Adipose tissue (tissue), 3 donors: ENCODE results near the gene ICAM5. TPM values are rescaled to one million over a fixed set of nuclear protein-coding genes. Genes with fewer than 3 reads are reported as not detected.
"Not testable (repeated sequence)": the region's sequence is repeated elsewhere in the genome, so short reads cannot be mapped to it uniquely, and the experiment has no call there.

ENCODE experiments used
- H3K27ac ChIP-seq: one replicate; pipeline ENCODE4 v1.5.1; 2013; ENCODE audit warnings: low read depth, low read length
- WGBS, 3 donors: extraction: QIAGEN DNeasy Blood & Tissue Kit; methylation state at CpG; one replicate each; pipeline ENCODE4 v1.1.7; 2013; 5-methylcytosine and 5-hydroxymethylcytosine counted together
- polyA plus RNA-seq, 3 donors: library from polyadenylated mRNA; stranded (reverse); fragments of 200-250 nt; gene quantifications; one replicate each; pipeline ENCODE4 v1.2.3, GENCODE V29; 2013
- donor health status: healthy with polysubstance abuse.
- donor health status: Bipolar disorder and iron deficiency.
- donor health status: healthy.

The ICAM5 gene
- polyA plus RNA-seq, 3 donors = 0.20 to 0.55 (median 0.22) TPM

DNA sequence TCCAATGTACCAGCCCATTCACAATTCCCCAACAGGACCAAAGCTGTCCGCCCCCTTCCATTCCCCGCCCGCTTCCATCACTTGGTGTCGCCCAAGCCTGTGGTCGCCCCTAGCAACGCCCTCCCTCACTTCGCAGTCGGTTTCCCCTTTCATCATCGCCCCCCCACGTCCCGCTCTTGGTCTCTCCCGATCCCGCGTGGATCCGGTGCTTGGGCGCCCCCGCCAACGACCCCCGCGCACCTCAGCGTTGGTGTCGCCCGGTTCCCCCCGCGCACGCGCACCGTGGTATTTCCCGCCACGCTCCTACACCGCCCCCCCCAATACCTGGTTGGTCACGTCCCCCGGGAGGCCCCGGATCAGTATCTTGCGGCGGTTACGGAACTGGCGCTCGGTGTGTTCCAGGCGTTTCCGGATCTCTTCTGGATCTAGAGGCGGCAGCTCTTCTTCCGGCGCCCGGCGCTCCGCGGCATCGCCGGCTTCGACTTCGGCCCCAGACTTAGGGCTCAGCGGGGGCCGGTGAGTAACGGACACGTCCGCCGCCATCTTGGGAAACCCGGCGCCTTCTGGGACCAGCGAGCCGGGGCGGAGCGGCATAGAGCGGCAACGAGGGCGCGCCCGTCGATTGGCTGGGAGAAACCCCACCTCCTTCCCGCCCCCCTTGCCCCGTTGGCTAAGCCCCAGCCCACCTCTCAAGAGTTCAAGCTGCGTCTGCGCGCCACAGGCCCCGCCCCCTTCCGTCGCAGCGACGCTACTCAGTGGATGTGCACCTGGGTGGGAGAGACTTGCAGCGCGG, 43.4 kb downstream of the ICAM5 start, which contains the start of gene RAVER1:
RAVER1 (minus strand) TSS at position 565 of the 793 bp plus-strand sequence; CDS start at position 543, 22 bp downstream.
- peak within 1 kb of the TSS; percentile 77 for H3K27ac ChIP-seq
- WGBS, 3 donors = 0 to 1% (median 0%) methylated on average over 78 to 82 of the region's 82 CpGs

DNA sequence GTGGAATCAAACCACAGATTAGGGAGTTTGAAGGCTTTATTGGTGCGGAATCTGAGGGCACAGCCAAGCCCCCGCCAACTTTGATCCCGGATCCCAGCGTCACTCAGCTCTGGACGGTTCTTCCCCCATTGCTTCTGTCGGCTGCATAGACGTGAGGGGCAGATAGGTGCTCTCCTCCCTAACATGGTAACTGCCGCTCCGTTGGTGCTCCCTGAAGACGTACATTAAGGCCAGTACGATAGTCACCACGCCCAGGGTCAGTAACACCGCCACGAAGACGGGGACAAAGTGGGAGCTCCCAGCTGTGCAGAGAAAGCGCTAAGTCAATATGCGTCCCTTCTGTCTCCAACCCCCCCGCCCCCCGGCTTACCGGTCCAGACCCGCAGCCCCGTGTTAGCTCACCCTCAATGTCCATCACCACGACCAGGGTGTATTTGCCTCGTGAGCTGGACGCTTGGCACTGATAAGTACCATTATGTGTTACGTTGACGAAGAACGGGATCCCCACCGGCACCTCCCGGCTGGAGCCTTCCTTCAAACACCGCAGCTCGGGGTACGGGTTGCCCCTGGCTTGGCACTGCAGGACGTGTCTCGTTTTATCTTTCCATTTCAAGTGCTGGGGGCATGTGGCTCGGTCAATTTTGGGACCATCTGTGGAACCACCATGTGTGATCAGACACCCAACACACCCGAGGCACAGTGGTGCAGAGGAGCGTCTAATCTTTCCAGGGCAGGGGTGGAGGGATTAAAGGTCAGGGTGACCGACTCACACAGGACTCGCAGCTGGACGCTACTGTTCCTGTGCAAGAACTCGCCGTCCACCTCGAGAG, 44.2 kb downstream of the ICAM5 start:
- WGBS, 3 donors = 5 to 33% (median 20%) methylated on average over 44 of the region's 44 CpGs
- no peak overlapping the region for H3K27ac ChIP-seq

DNA sequence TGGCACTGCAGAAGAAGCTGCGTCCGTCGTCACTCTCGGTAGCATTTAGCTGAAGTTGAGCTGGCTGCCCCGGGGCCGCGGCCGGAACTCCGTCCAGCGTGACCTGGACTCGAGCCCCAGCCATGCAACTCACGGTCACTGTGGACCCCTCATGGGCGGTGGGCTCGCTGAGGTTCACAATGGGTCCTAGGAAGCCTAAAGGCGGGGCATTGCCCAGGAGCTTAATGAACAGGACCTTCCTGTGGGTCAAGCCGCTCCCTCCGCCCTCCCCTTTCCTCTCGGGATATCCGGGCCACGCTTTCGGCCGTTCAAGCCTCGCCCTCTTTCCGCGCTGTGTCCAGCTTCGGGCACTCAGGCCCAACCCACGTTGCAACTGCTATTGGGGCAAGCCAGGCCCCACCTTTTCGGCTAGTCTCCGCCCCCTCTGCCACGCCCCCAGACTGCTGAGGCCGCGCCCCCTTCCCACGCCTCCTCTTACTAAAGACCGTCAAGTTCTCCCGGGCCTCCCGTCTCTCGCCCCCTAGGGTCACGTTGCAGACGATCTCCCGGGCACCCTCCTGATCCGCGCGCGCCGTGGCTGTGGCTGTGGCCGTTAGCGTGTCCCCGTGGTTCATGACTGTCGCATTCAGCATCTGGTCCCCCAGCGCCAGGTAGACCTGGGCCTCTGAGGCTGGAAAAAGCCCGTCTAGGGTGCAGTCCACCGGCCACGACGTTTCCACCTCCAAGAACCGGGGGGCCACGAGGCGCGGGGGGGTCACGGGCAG, 45.0 kb downstream of the ICAM5 start:
- H3K27ac ChIP-seq = no peak overlapping the region
- 9 to 42% (median 26%) methylated on average over 50 to 59 of the region's 59 CpGs for WGBS, 3 donors

DNA sequence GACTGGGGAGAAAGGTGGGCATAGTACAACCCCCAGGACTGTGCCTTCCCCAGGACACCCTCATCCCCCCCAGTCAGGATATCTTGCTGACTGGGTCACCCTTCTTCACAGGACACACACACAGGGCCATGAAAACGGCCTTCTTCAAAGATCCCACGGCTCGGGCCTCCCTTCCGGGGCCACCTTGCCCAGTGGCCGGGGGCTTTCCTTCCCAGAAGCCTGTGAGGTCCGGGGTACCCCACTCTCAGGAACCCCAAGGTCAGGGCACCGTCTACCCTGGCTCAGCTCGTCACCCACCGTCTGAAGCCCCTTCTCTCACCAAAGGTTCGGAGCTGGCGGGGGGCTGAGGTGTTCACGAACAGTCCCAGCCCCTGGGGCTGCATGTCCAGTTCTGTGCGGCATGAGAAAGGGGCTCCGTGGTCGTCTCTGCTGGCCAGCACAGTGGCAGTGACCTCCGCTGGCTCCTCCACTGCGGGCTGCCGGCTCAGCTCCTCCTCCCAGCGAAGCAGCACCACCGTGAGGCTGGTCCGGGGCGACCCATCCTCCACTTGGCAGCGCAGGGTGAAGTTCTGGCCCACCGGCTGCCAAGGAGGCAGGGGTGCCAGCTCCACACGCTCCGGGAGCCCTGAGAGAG, 45.7 kb downstream of the ICAM5 start:
- WGBS, 3 donors = 44 to 71% (median 54%) methylated on average over 26 of the region's 26 CpGs
- no peak overlapping the region for H3K27ac ChIP-seq

DNA sequence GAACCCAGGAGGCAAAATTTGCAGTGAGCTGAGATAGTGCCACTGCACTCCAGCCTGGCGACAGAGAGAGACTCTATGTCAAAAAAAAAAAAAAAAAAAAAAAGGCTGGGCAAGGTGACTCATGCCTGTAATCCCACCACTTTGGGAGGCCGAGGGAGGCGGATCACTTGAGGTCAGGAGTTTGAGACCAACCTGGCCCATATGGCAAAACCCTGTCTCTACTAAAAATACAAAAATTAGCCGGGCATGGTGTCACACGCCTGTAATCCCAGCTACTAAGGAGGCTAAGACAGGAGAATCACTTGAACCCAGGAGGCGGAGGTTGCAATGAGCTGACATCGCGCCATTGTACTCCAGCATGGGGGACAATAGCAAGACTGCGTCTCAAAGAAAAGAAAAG, 47.0 kb downstream of the ICAM5 start:
- 94 to 97% (median 96%) methylated on average over 9 of the region's 9 CpGs for WGBS, 3 donors

DNA sequence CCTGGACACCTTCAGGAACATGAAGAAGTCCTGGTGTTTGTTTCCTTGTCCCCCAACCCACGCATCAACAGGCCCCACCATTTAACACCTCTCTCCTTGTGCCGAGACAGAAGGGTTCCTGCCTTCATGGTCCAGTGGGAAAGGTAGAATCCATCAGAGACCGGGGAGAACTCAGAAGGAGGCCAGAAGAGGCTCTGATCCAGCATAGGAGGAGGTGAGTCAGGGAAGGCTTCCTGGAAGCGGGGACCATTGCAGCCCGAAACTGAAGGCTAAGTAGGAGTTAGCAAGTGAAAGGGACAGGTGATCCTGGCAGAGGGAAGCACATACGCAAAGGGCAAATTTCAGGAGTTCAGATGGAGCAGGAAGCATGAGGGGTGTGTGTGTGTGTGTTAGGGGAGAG, 49.2 kb downstream of the ICAM5 start:
- WGBS, 3 donors = 68 to 77% (median 71%) methylated on average over 6 of the region's 6 CpGs

More for the DNA sequence above, 47.0 kb downstream of the ICAM5 start:
- not testable (repeated sequence) for H3K27ac ChIP-seq

DNA sequence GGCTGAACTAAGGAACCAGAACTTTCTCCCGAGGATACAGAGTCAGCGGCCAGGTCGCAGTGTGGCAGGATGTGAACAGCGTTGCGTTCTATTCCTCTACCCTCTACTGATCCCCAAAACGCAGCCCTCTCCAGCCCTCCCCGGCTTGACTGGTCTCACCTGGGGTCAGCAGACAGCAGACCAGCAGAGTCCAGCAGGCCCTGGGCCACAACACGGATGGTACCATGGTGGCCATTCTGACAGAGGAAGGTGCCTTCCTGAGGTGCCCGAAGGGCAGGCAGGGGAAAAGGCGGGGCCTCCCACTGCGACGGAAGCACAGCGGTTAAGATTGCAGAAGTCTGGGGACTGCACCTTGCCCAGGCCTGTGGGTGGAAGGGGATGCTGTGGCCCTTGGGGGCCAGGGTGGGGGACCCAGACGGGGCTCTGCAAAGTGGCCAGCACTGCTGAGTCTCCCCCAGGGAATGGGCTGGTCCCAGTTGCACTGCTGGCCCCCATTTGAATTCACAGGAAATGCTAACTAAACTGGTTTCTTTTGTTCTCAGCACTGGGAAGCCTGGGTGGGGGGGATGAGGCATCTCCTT, 49.7 kb downstream of the ICAM5 start, which contains the start of gene ICAM3:
ICAM3 (minus strand) TSS at position 245 of the 581 bp plus-strand sequence; CDS start at position 235, 10 bp downstream.
- 39 to 54% (median 40%) methylated on average over 13 to 14 of the region's 14 CpGs for WGBS, 3 donors
- no peak within 1 kb of the TSS for H3K27ac ChIP-seq

More for the DNA sequence above, 49.2 kb downstream of the ICAM5 start:
- H3K27ac ChIP-seq = no peak overlapping the region

DNA sequence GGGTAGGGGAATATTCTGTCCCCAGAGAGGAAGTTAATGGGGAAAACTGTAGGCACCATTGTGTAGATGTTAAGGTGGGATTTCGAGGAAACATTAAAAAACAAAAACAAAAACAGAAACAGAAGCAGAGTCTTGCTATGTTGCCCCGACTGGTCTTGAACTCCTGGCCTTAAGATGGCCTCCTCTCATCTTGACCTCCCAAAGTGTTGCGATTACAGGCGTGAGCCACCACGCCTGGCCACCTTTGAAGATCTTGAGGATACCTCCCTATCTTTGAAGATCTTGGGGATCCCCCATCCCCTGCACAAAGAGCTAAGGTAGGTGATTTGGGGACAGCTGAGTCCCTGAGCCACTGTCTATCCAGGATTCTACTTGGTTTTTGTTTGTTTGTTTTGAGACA, 50.2 kb downstream of the ICAM5 start:
- 86 to 90% (median 87%) methylated on average over 5 of the region's 5 CpGs for WGBS, 3 donors
- H3K27ac ChIP-seq = no peak overlapping the region

DNA sequence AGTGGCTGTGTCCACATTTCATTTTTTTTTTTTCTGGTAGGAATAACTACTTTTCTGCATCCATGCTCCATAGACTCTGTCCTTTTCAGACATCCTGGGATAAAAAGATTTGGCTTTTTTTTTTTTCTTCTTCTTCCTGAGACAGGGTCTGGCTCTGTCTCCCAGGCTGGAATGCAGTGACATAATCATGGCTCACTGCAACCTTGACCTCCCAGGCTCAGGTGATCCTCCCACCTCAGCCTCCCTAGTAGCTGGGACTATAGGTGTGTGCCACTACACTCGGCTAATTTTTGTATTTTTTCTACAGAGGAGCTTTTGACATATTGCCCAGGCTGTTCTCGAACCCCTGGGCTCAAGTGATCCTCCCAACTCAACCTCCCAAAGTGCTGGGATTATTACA, 53.7 kb downstream of the ICAM5 start:
- 62 to 84% (median 78%) methylated on average over 2 of the region's 2 CpGs for WGBS, 3 donors
- H3K27ac ChIP-seq = no peak overlapping the region

DNA sequence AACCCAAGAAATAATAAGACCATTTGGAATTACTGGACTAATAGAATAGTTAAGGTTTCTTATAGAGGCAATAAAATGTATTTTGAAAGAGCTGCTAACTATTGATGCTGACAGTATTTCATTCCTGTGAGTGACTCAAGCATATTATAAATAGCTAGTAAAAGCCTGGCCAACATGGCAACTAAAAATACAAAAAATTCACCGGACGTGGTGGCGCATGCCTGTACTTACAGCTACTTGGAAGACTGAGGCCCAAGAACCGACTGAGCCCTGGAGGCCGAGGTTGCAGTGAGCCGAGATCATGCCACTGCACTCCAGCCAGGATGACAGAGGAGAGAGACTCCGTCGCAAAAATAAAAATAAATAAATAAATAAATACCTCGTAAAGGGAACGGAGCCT, 55.0 kb downstream of the ICAM5 start:
- 88 to 94% (median 91%) methylated on average over 10 of the region's 10 CpGs for WGBS, 3 donors
- H3K27ac ChIP-seq = no peak overlapping the region

Other genes with a start within 250 kb of the ICAM5 start
- 10 to 100 TPM; 17.2 to 27.4 (median 22.2) TPM for gene SHFL, start 203.6 kb upstream of the ICAM5 start, polyA plus RNA-seq
- gene ANGPTL6, start 187.3 kb upstream of the ICAM5 start, polyA plus RNA-seq = 1 to 10 TPM in 1 of 3 donors, under 1 TPM in 2; 0.22 to 1.0 (median 0.43) TPM
- gene PPAN, start 183.6 kb upstream of the ICAM5 start, polyA plus RNA-seq = 10 to 100 TPM; 21.7 to 59.1 (median 37.2) TPM
- gene P2RY11, start 178.3 kb upstream of the ICAM5 start, polyA plus RNA-seq = 10 to 100 TPM in 1 of 3 donors, 1 to 10 TPM in 2; 3.6 to 10.7 (median 4.3) TPM
- 100 to 1,000 TPM; 193 to 249 (median 243) TPM for gene EIF3G, start 170.1 kb upstream of the ICAM5 start, polyA plus RNA-seq
- gene DNMT1, start 95.0 kb upstream of the ICAM5 start, polyA plus RNA-seq = 10 to 100 TPM in 2 of 3 donors, 1 to 10 TPM in 1; 8.3 to 41.1 (median 27.0) TPM
- gene S1PR2, start 58.6 kb upstream of the ICAM5 start, polyA plus RNA-seq = 10 to 100 TPM in 1 of 3 donors, 1 to 10 TPM in 2; 1.2 to 15.2 (median 4.0) TPM
- 10 to 100 TPM; 33.4 to 85.7 (median 40.5) TPM for gene MRPL4, start 37.7 kb upstream of the ICAM5 start, polyA plus RNA-seq
- 100 to 1,000 TPM in 1 of 3 donors, 10 to 100 TPM in 1, 1 to 10 TPM in 1; 5.6 to 134 (median 26.0) TPM for gene ICAM1, start 18.8 kb upstream of the ICAM5 start, polyA plus RNA-seq
- gene ICAM4, start 3.0 kb upstream of the ICAM5 start, polyA plus RNA-seq = 1 to 10 TPM in 2 of 3 donors, under 1 TPM in 1; 0.06 to 2.5 (median 2.5) TPM
- gene ZGLP1, start 19.9 kb downstream of the ICAM5 start, polyA plus RNA-seq = 1 to 10 TPM; 2.2 to 5.3 (median 2.2) TPM
- gene FDX2, start 26.1 kb downstream of the ICAM5 start, polyA plus RNA-seq = 10 to 100 TPM; 13.0 to 22.5 (median 19.1) TPM
- gene RAVER1, start 43.6 kb downstream of the ICAM5 start, polyA plus RNA-seq = 10 to 100 TPM in 1 of 3 donors, 1 to 10 TPM in 2; 7.4 to 15.5 (median 8.7) TPM
- 10 to 100 TPM; 19.6 to 44.3 (median 26.0) TPM for gene ICAM3, start 49.7 kb downstream of the ICAM5 start, polyA plus RNA-seq
- 100 to 1,000 TPM in 2 of 3 donors, 10 to 100 TPM in 1; 59.0 to 141 (median 106) TPM for gene TYK2, start 90.6 kb downstream of the ICAM5 start, polyA plus RNA-seq
- gene CDC37, start 113.6 kb downstream of the ICAM5 start, polyA plus RNA-seq = 100 to 1,000 TPM in 2 of 3 donors, 10 to 100 TPM in 1; 99.7 to 305 (median 272) TPM
- gene PDE4A, start 130.6 kb downstream of the ICAM5 start, polyA plus RNA-seq = 10 to 100 TPM in 2 of 3 donors, 1 to 10 TPM in 1; 6.4 to 11.9 (median 10.6) TPM
- 10 to 100 TPM; 26.6 to 50.8 (median 50.0) TPM for gene KEAP1, start 213.4 kb downstream of the ICAM5 start, polyA plus RNA-seq
- under 1 TPM in 2 of 3 donors, not detected in 1; 0.12 to 0.20 TPM for gene S1PR5, start 227.5 kb downstream of the ICAM5 start, polyA plus RNA-seq